PC-3 (cell line): Measurements from ENCODE around the gene CREBZF. TPM values are rescaled to one million over a fixed set of nuclear protein-coding genes. Genes with fewer than 3 reads are reported as not detected.

Source experiments
- ATAC-seq: fragments of 200-7000 bp; cut with Tn5 transposase; 2 replicates; pipeline ENCODE4 v1.9.1; 2020; ENCODE audit warnings: mild to moderate bottlenecking, moderate library complexity
- BruUV-seq: library from RNA; stranded (reverse); fragments of 400-500 nt; replicated peaks from 2 replicates; lab custom pipeline; 2021; lab: Mats Ljungman, UMichigan
- CTCF ChIA-PET: fragments of 300-600 bp; sonication (Branson Sonifier 250); formaldehyde crosslinking; loops from one replicate; lab custom pipeline; 2022; ENCODE audit warnings: antibody characterized with exemption; lab: Charles Lee
- POLR2A ChIA-PET: fragments of 300-600 bp; sonication (Branson Sonifier 250); formaldehyde crosslinking; loops from one replicate; lab custom pipeline; 2022; ENCODE audit warnings: antibody characterized with exemption; ENCODE audit not compliant: unreplicated experiment; lab: Charles Lee
- DNase-seq: peaks from one replicate; pipeline ENCODE4 v3.0.0-alpha.2; 2015
- H2AFZ ChIP-seq: fragments of 300-600 bp; sonication (generic); 2 replicates; pipeline ENCODE4 v1.6.0; 2016; ENCODE audit warnings: antibody characterized with exemption, low read length
- H3F3A ChIP-seq: fragments of 300-600 bp; sonication (generic); one replicate; pipeline ENCODE4 v1.6.0; 2017; ENCODE audit warnings: antibody characterized with exemption, low read length, control low read depth, mild to moderate bottlenecking; ENCODE audit not compliant: unreplicated experiment
- H3K27ac ChIP-seq: fragments of 300-600 bp; sonication (generic); 2 replicates; pipeline ENCODE4 v1.5.1; 2016; ENCODE audit warnings: mild to moderate bottlenecking, low read length
- H3K27me3 ChIP-seq: fragments of 300-600 bp; sonication (generic); 2 replicates; pipeline ENCODE4 v1.6.1; 2016; ENCODE audit warnings: low read length, mixed read lengths
- H3K36me3 ChIP-seq: fragments of 300-600 bp; sonication (generic); 2 replicates; pipeline ENCODE4 v1.6.1; 2016; ENCODE audit warnings: low read depth, mixed run types, low read length, mixed read lengths
- H3K4me1 ChIP-seq: fragments of 300-600 bp; sonication (generic); 2 replicates; pipeline ENCODE4 v1.5.1; 2016; ENCODE audit warnings: low read length; ENCODE audit not compliant: insufficient read depth
- H3K4me2 ChIP-seq: fragments of 300-600 bp; sonication (generic); 2 replicates; pipeline ENCODE4 v1.6.0; 2016; ENCODE audit warnings: low read length
- H3K4me3 ChIP-seq: fragments of 300-600 bp; sonication (generic); 2 replicates; pipeline ENCODE4 v1.5.1; 2016; ENCODE audit warnings: mild to moderate bottlenecking, low read length, mixed read lengths
- H3K79me2 ChIP-seq: fragments of 300-600 bp; sonication (generic); 2 replicates; pipeline ENCODE4 v1.6.1; 2017; ENCODE audit warnings: low read length, mixed read lengths
- H3K9ac ChIP-seq: fragments of 300-600 bp; sonication (generic); 2 replicates; pipeline ENCODE4 v1.6.0; 2016; ENCODE audit warnings: mild to moderate bottlenecking, low read length
- H3K9me2 ChIP-seq: fragments of 300-600 bp; sonication (generic); replicated peaks from 2 replicates; pipeline ENCODE4 v1.6.1; 2016; ENCODE audit warnings: mixed run types, low read length, mixed read lengths
- H3K9me3 ChIP-seq: fragments of 300-600 bp; sonication (generic); 2 replicates; pipeline ENCODE4 v1.6.1; 2016; ENCODE audit warnings: low read length, mixed read lengths
- H4K20me1 ChIP-seq: fragments of 300-600 bp; sonication (generic); 2 replicates; pipeline ENCODE4 v1.6.1; 2016; ENCODE audit warnings: low read length, mixed read lengths
- CTCF ChIP-seq: fragments of 300-600 bp; sonication (generic); conservative IDR thresholded peaks from 2 replicates; pipeline ENCODE4 v1.5.1; 2017; ENCODE audit warnings: antibody characterized with exemption, low read depth, mild to moderate bottlenecking, low read length
- EZH2 ChIP-seq: fragments of 300-600 bp; sonication (generic); IDR thresholded peaks from one replicate; pipeline ENCODE4 v1.6.1; 2017; ENCODE audit warnings: antibody characterized with exemption, mild to moderate bottlenecking, low read length; ENCODE audit not compliant: unreplicated experiment
- EZH2phosphoT487 ChIP-seq: fragments of 300-600 bp; sonication (generic); IDR thresholded peaks from 2 replicates; pipeline ENCODE4 v1.6.1; 2018; ENCODE audit warnings: mild to moderate bottlenecking, antibody characterized with exemption, low read length, borderline replicate concordance
- intact Hi-C: fragments of 100-400 bp; cut with micrococcal nuclease; formaldehyde crosslinking; loops from 2 replicates; pipeline ENCODE4 v1.9.0; 2023
- total RNA-seq: library from RNA; depleted of rRNA; stranded (reverse); fragments of >200 nt; gene quantifications from 2 replicates; pipeline ENCODE4 v1.2.3, GENCODE V29; 2014

CREBZF gene
- total RNA-seq, 1 experiment from 2014 or later: 75.0 TPM

DNA sequence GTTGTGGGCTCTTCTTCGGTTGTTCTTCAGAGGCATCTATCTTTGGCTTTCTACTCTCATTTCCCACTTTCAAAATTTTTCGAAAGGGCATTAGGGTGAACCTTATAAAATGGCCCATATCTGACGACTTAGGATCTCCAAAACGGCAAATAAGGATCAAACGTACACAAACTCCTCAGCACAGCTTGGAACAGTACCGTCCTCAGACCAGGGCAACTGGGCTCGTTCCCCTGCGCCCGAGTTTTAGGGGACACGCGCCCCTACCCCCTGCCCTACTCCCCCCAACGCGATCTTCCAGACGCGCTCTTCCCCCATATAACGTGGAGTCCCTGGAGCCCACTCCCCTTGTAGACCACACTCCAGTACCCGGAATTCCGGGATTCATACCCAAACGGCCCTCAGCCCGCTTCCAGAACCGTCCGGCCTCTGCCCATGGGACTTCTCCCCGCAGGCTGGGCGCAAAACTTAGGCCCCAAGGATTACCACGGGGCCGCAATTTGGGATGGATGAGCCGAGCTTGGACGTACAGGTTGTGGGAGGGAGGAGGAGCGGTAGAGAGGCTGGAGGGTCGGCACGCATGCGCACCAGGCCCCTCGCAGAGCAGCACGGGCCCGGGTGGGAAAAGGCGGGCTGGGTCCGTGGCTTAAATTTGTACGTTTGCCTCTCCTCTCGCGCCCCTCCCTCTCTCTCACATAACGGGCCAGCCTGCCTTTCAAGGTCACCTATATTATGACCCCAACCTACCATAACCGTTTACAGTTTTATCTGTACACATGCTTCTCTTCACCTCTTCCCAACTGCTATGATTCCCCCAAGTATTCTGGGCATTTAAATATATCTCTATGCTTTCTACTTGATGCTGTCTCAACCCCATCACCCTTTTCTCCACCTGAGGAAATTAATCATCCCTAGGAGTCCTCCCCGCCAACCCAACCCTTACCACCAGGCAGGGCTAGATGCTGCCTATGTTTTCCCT, 17.7 kb upstream of the CREBZF start:
- Histone ChIP-seq H3K4me2 (peak overlapping the region; percentile 59), H3K9me2 (no peaks in the 10 kb centered on the region), H4K20me1 (no peaks in the 10 kb centered on the region), H3K4me3 (peak overlapping the region; percentile 51), H3K4me1 (no peaks in the 10 kb centered on the region), H3F3A (no peaks in the 10 kb centered on the region), H3K27ac (no peak overlapping the region), H3K36me3 (no peaks in the 10 kb centered on the region), H3K9me3 (no peaks in the 10 kb centered on the region), H3K9ac (peak overlapping the region; percentile 28), H2AFZ (peak overlapping the region; percentile 62), H3K27me3 (no peaks in the 10 kb centered on the region), H3K79me2 (no peaks in the 10 kb centered on the region)
- ChIA-PET CTCF (no interaction called here), POLR2A (interaction anchor here (0.6 kb wide), 1 partner anchor 61 kb away, joined by 3 read pairs; no protein-coding TSS in a partner anchor)
- intact Hi-C loops: no loop called here
- BruUV-seq: no TSS peak
- DNase-seq (no peak), ATAC-seq (peak; percentile 54; the same call in 1 of the 2 replicates)
- TF ChIP-seq CTCF (no peak), EZH2 (no peak), EZH2phosphoT487 (no peak)

DNA sequence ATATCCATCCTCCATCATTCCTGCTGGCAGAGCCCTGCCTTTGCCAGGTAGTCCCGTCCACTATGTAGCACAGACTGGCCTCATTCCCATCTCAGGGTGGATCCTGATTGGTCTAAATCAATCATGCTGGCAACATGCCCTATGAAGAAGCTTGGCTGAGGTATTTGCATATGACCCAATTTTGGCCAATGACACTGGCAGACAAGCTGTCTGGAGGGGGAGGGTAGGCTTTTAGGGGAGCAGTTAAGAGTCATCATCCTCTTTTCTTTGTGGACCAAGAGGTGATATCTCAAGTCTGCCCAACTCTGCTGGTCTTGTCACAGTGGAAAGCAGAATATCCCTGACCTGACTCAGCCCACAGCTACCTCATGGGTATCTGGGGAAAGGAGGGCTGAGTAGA, 16.0 kb upstream of the CREBZF start:
- no peak overlapping the region for H3K4me2 ChIP-seq
- H4K20me1 ChIP-seq: no peaks in the 10 kb centered on the region
- DNase-seq (no peak), ATAC-seq (no peak)
- no peaks in the 10 kb centered on the region for H3K79me2 ChIP-seq
- H3K9me2 ChIP-seq: no peaks in the 10 kb centered on the region
- no peak overlapping the region for H3K9ac ChIP-seq
- H3F3A ChIP-seq: no peaks in the 10 kb centered on the region
- no peak overlapping the region for H3K27ac ChIP-seq
- no peaks in the 10 kb centered on the region for H3K9me3 ChIP-seq
- no TSS peak for BruUV-seq
- no peak overlapping the region for H2AFZ ChIP-seq
- ChIA-PET CTCF (interaction anchor here (0.9 kb wide), 1 partner anchor 129 kb away, joined by 3 read pairs; no protein-coding TSS in a partner anchor), POLR2A (no interaction called here)
- no peak overlapping the region for H3K4me3 ChIP-seq
- no peaks in the 10 kb centered on the region for H3K27me3 ChIP-seq
- no peaks in the 10 kb centered on the region for H3K36me3 ChIP-seq
- TF ChIP-seq CTCF (no peak), EZH2 (no peak), EZH2phosphoT487 (no peak)
- intact Hi-C loops: no loop called here
- no peaks in the 10 kb centered on the region for H3K4me1 ChIP-seq
